Erythroblast (primary cell): ENCODE results near the gene BCAR3.

Experiments used
- GATA1 ChIP-seq: IDR thresholded peaks from 2 replicates; pipeline ENCODE4 v1.6.1; 2011; ENCODE audit warnings: low read depth, mild to moderate bottlenecking, control low read depth, low read length, moderate library complexity
- POLR2A ChIP-seq: IDR thresholded peaks from 2 replicates; pipeline ENCODE4 v1.6.1; 2011; ENCODE audit warnings: mild to moderate bottlenecking, low read length

- TF ChIP-seq POLR2A (no peak), GATA1 (no peak)
Measured at GRCh38 chr1:93701629-93702028, 20.0 kb upstream of the BCAR3 start.
